ENCODE measurements around the gene CTNND2.
"Not testable (repeated sequence)": the region's sequence is repeated elsewhere in the genome, so short reads cannot be mapped to it uniquely, and the experiment has no call there.

Gene CTNND2

GRCh38 chr5:11681796-11682195 lies 222.4 kb downstream of the CTNND2 start:
- DNase-seq (ENCODE audit: low read depth in 1 of 2, low spot score in 1 of 2) = no peak

GRCh38 chr5:11679676-11680075 lies 224.6 kb downstream of the CTNND2 start:
- DNase-seq (ENCODE audit: low read depth in 1 of 2, low spot score in 1 of 2) = no peak

GRCh38 chr5:11675184-11675583 lies 229.1 kb downstream of the CTNND2 start:
- no peak for DNase-seq (ENCODE audit: low read depth in 1 of 2, low spot score in 1 of 2)

GRCh38 chr5:11672385-11673085 lies 231.7 kb downstream of the CTNND2 start:
- DNase-seq (ENCODE audit: low read depth in 1 of 2, low spot score in 1 of 2) = no peak

- DNase-seq (ENCODE audit: low read depth in 1 of 2, low spot score in 1 of 2) = no peak
Observed at GRCh38 chr5:11658376-11658775, 245.9 kb downstream of the CTNND2 start.

- DNase-seq (ENCODE audit: low read depth in 1 of 2, low spot score in 1 of 2) = no peak
Observed at GRCh38 chr5:11656916-11657315, 247.3 kb downstream of the CTNND2 start.

- DNase-seq (ENCODE audit: low read depth in 1 of 2, low spot score in 1 of 2) = no peak
Observed at GRCh38 chr5:11655681-11656080, 248.6 kb downstream of the CTNND2 start.

GRCh38 chr5:11650936-11651335 lies 253.3 kb downstream of the CTNND2 start:
- DNase-seq (ENCODE audit: low read depth in 1 of 2, low spot score in 1 of 2) = no peak

GRCh38 chr5:11646141-11646540 lies 258.1 kb downstream of the CTNND2 start:
- DNase-seq (ENCODE audit: low read depth in 1 of 2, low spot score in 1 of 2) = no peak

- DNase-seq (ENCODE audit: low read depth in 1 of 2, low spot score in 1 of 2) = no peak
Observed at GRCh38 chr5:11642438-11642837, 261.8 kb downstream of the CTNND2 start.

- no peak for DNase-seq (ENCODE audit: low read depth in 1 of 2, low spot score in 1 of 2)
Observed at GRCh38 chr5:11640158-11640873, 263.9 kb downstream of the CTNND2 start.

- DNase-seq (ENCODE audit: low read depth in 1 of 2, low spot score in 1 of 2) = no peak
Observed at GRCh38 chr5:11622785-11623184, 281.5 kb downstream of the CTNND2 start.

GRCh38 chr5:11620172-11620571 lies 284.1 kb downstream of the CTNND2 start:
- no peak for DNase-seq (ENCODE audit: low read depth in 1 of 2, low spot score in 1 of 2)

- no peak for DNase-seq (ENCODE audit: low read depth in 1 of 2, low spot score in 1 of 2)
Observed at GRCh38 chr5:11619339-11620024, 284.8 kb downstream of the CTNND2 start.

GRCh38 chr5:11617080-11617479 lies 287.2 kb downstream of the CTNND2 start:
- no peak for DNase-seq (ENCODE audit: low read depth in 1 of 2, low spot score in 1 of 2)

- DNase-seq (ENCODE audit: low read depth in 1 of 2, low spot score in 1 of 2) = not testable (repeated sequence)
Observed at GRCh38 chr5:11616624-11617023, 287.6 kb downstream of the CTNND2 start.

- DNase-seq (ENCODE audit: low read depth in 1 of 2, low spot score in 1 of 2) = no peak
Observed at GRCh38 chr5:11611011-11611410, 293.2 kb downstream of the CTNND2 start.

GRCh38 chr5:11609570-11610303 lies 294.5 kb downstream of the CTNND2 start:
- no peak for DNase-seq (ENCODE audit: low read depth in 1 of 2, low spot score in 1 of 2)

GRCh38 chr5:11608530-11608929 lies 295.7 kb downstream of the CTNND2 start:
- no peak for DNase-seq (ENCODE audit: low read depth in 1 of 2, low spot score in 1 of 2)

- no peak for DNase-seq (ENCODE audit: low read depth in 1 of 2, low spot score in 1 of 2)
Observed at GRCh38 chr5:11607944-11608483, 296.2 kb downstream of the CTNND2 start.

GRCh38 chr5:11602298-11602697 lies 301.9 kb downstream of the CTNND2 start:
- DNase-seq (ENCODE audit: low read depth in 1 of 2, low spot score in 1 of 2) = no peak

All from activated T-helper 1 cell treated with anti-CD3 and anti-CD28 coated beads, Interleukin-2, amount 50 U/mL, for 16 hours (primary cell).